B cell (primary cell): Measurements from ENCODE around the gene PRKCZ. TPM values are rescaled to one million over a fixed set of nuclear protein-coding genes. Genes with fewer than 3 reads are reported as not detected.

Source experiments
- ATAC-seq: fragments of 200-7000 bp; cut with Tn5 transposase; one replicate; pipeline ENCODE4 v1.10.0; 2021; ENCODE audit warnings: low read depth, mild to moderate bottlenecking, moderate number of reproducible peaks, moderate library complexity
- CTCF ChIA-PET: fragments of 350-600 bp; sonication (Branson Sonifier 250); formaldehyde crosslinking; loops from one replicate; lab custom pipeline; 2021; ENCODE audit warnings: antibody characterized with exemption, inconsistent platforms; lab: Charles Lee
- POLR2A ChIA-PET: fragments of 350-600 bp; sonication (Branson Sonifier 250); formaldehyde crosslinking; loops from one replicate; lab custom pipeline; 2021; ENCODE audit warnings: antibody characterized with exemption; lab: Charles Lee
- DNase-seq: peaks from one replicate; pipeline ENCODE4 v3.0.0; 2013
- H2AFZ ChIP-seq: 2 replicates; pipeline ENCODE4 v1.6.1; 2012; ENCODE audit warnings: mild to moderate bottlenecking, low read depth, low read length; ENCODE audit not compliant: insufficient read depth, poor library complexity, severe bottlenecking
- H3K27ac ChIP-seq, 2 donors: 1 replicate in 1 of 2; 2 replicates in 1 of 2; pipeline ENCODE4 v1.5.1; 2012 to 2013; ENCODE audit warnings: low read length in 2 of 2, mild to moderate bottlenecking in 2 of 2, moderate library complexity in 1 of 2
- H3K27me3 ChIP-seq, 4 experiments: fragments of 200-600 bp in 1 of 4; sonication (generic) in 1 of 4; replicated peaks in 1 of 4; 1 replicate in 2 of 4; 2 replicates in 2 of 4; pipeline versions ENCODE4 v1.6.1 to v1.7.0; 2013 to 2016; ENCODE audit warnings: low read length in 3 of 4, mild to moderate bottlenecking in 2 of 4, mixed read lengths in 1 of 4, moderate library complexity in 1 of 4; ENCODE audit not compliant: insufficient read depth in 4 of 4, control insufficient read depth in 3 of 4; ENCODE audit errors: control extremely low read depth in 1 of 4
- H3K36me3 ChIP-seq, 2 experiments: replicated peaks in 1 of 2; 1 replicate in 1 of 2; 2 replicates in 1 of 2; pipeline versions ENCODE4 v1.6.1 to v1.7.1; 2013; ENCODE audit warnings: low read length in 1 of 2; ENCODE audit not compliant: insufficient read depth in 2 of 2, control insufficient read depth in 1 of 2; ENCODE audit errors: control extremely low read depth in 1 of 2, extremely low read depth in 1 of 2
- H3K4me1 ChIP-seq, 2 donors: fragments of 200-600 bp in 1 of 2; sonication (generic) in 1 of 2; 1 replicate in 1 of 2; 2 replicates in 1 of 2; pipeline versions ENCODE4 v1.5.1 to v1.6.1; 2013 to 2017; ENCODE audit warnings: low read length in 2 of 2; ENCODE audit not compliant: control insufficient read depth in 2 of 2, insufficient read depth in 2 of 2
- H3K4me2 ChIP-seq: replicated peaks from 2 replicates; pipeline ENCODE3; 2012; ENCODE audit warnings: mild to moderate bottlenecking, low read depth, low read length; ENCODE audit not compliant: poor library complexity, severe bottlenecking
- H3K4me3 ChIP-seq, 5 experiments: fragments of 200-600 bp in 1 of 5; sonication (generic) in 1 of 5; 1 replicate in 3 of 5; 2 replicates in 2 of 5; pipeline versions ENCODE4 v1.5.1 to v1.7.0; 2011 to 2016; ENCODE audit warnings: low read length in 4 of 5, mild to moderate bottlenecking in 4 of 5, low read depth in 2 of 5, control low read depth in 1 of 5, moderate library complexity in 1 of 5; ENCODE audit not compliant: insufficient read depth in 1 of 5; ENCODE audit errors: control extremely low read depth in 1 of 5, extremely low read depth in 1 of 5
- H3K79me2 ChIP-seq: fragments of 200-600 bp; sonication (generic); one replicate; pipeline ENCODE4 v1.6.0; 2016; ENCODE audit warnings: low read length; ENCODE audit not compliant: control insufficient read depth, insufficient read depth
- H3K9ac ChIP-seq: fragments of 200-600 bp; sonication (generic); 2 replicates; pipeline ENCODE4 v1.6.1; 2017; ENCODE audit warnings: mild to moderate bottlenecking, low read length, moderate library complexity
- H3K9me3 ChIP-seq, 3 donors: one replicate each; pipeline versions ENCODE4 v1.6.1 to v1.7.1; 2013; ENCODE audit warnings: low read length in 2 of 3; ENCODE audit not compliant: control insufficient read depth in 2 of 3, insufficient read depth in 1 of 3; ENCODE audit errors: control extremely low read depth in 1 of 3
- H4K20me1 ChIP-seq: 2 replicates; pipeline ENCODE4 v1.6.0; 2012; ENCODE audit warnings: mild to moderate bottlenecking, low read length; ENCODE audit not compliant: insufficient read depth, control insufficient read depth, poor library complexity, severe bottlenecking
- H3K27ac Mint-ChIP-seq: one replicate; pipeline ENCODE4 v1.8.0; 2021; ENCODE audit warnings: mixed read lengths
- H3K27me3 Mint-ChIP-seq: one replicate; pipeline ENCODE4 v1.8.0; 2021; ENCODE audit warnings: mixed read lengths
- H3K4me1 Mint-ChIP-seq: one replicate; pipeline ENCODE4 v1.8.0; 2021; ENCODE audit warnings: mixed read lengths
- H3K4me3 Mint-ChIP-seq: one replicate; pipeline ENCODE4 v1.8.0; 2021; ENCODE audit warnings: mixed read lengths
- H3K9me3 Mint-ChIP-seq: one replicate; pipeline ENCODE4 v1.8.0; 2022; ENCODE audit warnings: mixed read lengths; ENCODE audit not compliant: insufficient read depth
- CTCF ChIP-seq: fragments of 200-600 bp; IDR thresholded peaks from one replicate; pipeline ENCODE4 v1.8.0; 2022; ENCODE audit warnings: antibody characterized with exemption, mild to moderate bottlenecking
- EZH2 ChIP-seq: IDR thresholded peaks from 2 replicates; pipeline ENCODE4 v1.6.1; 2012; ENCODE audit warnings: borderline replicate concordance, low read depth, mild to moderate bottlenecking, moderate library complexity, low read length; ENCODE audit not compliant: insufficient read depth, poor library complexity, severe bottlenecking
- WGBS: methylation state at CpG from one replicate; pipeline ENCODE4 v1.1.5; 2013; ENCODE audit warnings: missing lambda C conversion rate; ENCODE audit not compliant: insufficient coverage; 5-methylcytosine and 5-hydroxymethylcytosine counted together
- intact Hi-C: fragments of 100-400 bp; cut with micrococcal nuclease; formaldehyde crosslinking; loops from one replicate; pipeline ENCODE4 v1.10.0; 2022
- polyA plus RNA-seq: library from polyadenylated mRNA; depleted of rRNA; stranded (reverse); fragments of >200 nt; gene quantifications from 2 replicates; pipeline ENCODE4 v1.2.3, GENCODE V29; 2012
- total RNA-seq, 2 donors: library from RNA; stranded (reverse); fragments of 120-200 nt in 1 of 2; gene quantifications; 1 replicate in 1 of 2; 2 replicates in 1 of 2; pipeline versions ENCODE4 v1.2.3 to v1.2.4, GENCODE V29; 2013 to 2022

PRKCZ gene
- total and polyA plus RNA-seq, 2 donors (not counting 1 experiment from before 2014, with no cell fraction given), result 17.9 to 53.2 TPM

- Mint-ChIP-seq H3K9me3 (no peaks in the 10 kb centered on the region), H3K27me3 (no peaks in the 10 kb centered on the region), H3K4me3 (peak overlapping the region; percentile 88), H3K27ac (peak overlapping the region; percentile 91), H3K4me1 (peaks cover 23% of the 10 kb centered on the region)
- CTCF ChIA-PET, result interaction anchor here (0.9 to 1.3 kb wide), 4 partner anchors 41 to 258 kb away, joined by 3 to 5 read pairs (median 4); partner anchors contain the start of genes FAAP20, MORN1 and RER1
- POLR2A ChIA-PET, result interaction anchor here (0.6 to 1.1 kb wide), 5 partner anchors 13 to 23 kb away, joined by 3 to 9 read pairs (median 3); no protein-coding TSS in a partner anchor
- TF ChIP-seq EZH2 (no peak), CTCF (no peak)
- Histone ChIP-seq H3K9me3 (no peaks in the 10 kb centered on the region), H3K79me2 (peaks cover 12% of the 10 kb centered on the region), H2AFZ (peak overlapping the region; percentile 46), H3K4me3 (peak overlapping the region; percentile 16 to 64 (median 56)), H4K20me1 (peaks cover 14% of the 10 kb centered on the region), H3K4me1 (peaks cover 10 to 19% of the 10 kb centered on the region in 2 donors), H3K4me2 (peak overlapping the region; percentile 88), H3K27me3 (no peaks in the 10 kb centered on the region), H3K36me3 (no peaks in the 10 kb centered on the region), H3K9ac (peak overlapping the region; percentile 66), H3K27ac (peak overlapping the region; percentile 80 to 82)
- 7% methylated on average over 60 of the region's 63 CpGs for WGBS
- peak; percentile 98 for DNase-seq
- intact Hi-C loops, result loop anchor here (1.0 to 5.0 kb wide), 6 partner anchors 56 to 414 kb away; partner anchors contain the start of genes CALML6, PRKCZ and TMEM52
- peak; percentile 91 for ATAC-seq
These were observed 83.0 kb downstream of the PRKCZ start for GRCh38 chr1:2133039-2133878.
